ENCODE data around the gene ADCY7.

GRCh38 chr16:50298075-50298460 is 31.7 kb downstream of the ADCY7 start:
- TF ChIP-seq RAD21 (IDR thresholded peaks at IDR 0.05; ENCODE audit: low read length) (no peak), POLR2A (IDR thresholded peaks at IDR 0.05; ENCODE audit: low read depth, low read length) (no peak), MXI1 (IDR thresholded peaks at IDR 0.05; ENCODE audit: borderline replicate concordance, low read depth, low read length) (no peak), MAZ (IDR thresholded peaks at IDR 0.05; ENCODE audit: borderline replicate concordance, low read depth, low read length) (no peak)

Measured in IMR-90 (cell line).